Neural progenitor cell (in vitro differentiated cells): ENCODE measurements around the gene FBXO4. TPM values are rescaled to one million over a fixed set of nuclear protein-coding genes. Genes with fewer than 3 reads are reported as not detected.

Experiments
- DNase-seq: peaks from one replicate; pipeline ENCODE4 v3.0.0-alpha.2; 2016; ENCODE audit warnings: low spot score
- H2AFZ ChIP-seq: fragments of 200-600 bp; sonication (generic); replicated peaks from 2 replicates; pipeline ENCODE4 v1.6.1; 2016; ENCODE audit warnings: antibody characterized with exemption
- H3F3A ChIP-seq: fragments of 200-600 bp; sonication (generic); 2 replicates; pipeline ENCODE4 v1.6.1; 2016; ENCODE audit warnings: antibody characterized with exemption, low read depth
- H3K27ac ChIP-seq: fragments of 200-600 bp; sonication (generic); 2 replicates; pipeline ENCODE4 v1.5.1; 2016; ENCODE audit warnings: mild to moderate bottlenecking
- H3K27me3 ChIP-seq: fragments of 200-600 bp; sonication (generic); 2 replicates; pipeline ENCODE4 v1.6.1; 2016; ENCODE audit warnings: mild to moderate bottlenecking, moderate library complexity
- H3K36me3 ChIP-seq: fragments of 200-600 bp; sonication (generic); 2 replicates; pipeline ENCODE4 v1.5.1; 2016
- H3K4me1 ChIP-seq: fragments of 200-600 bp; sonication (generic); 2 replicates; pipeline ENCODE4 v1.6.1; 2016; ENCODE audit warnings: mixed run types
- H3K4me2 ChIP-seq: fragments of 200-600 bp; sonication (generic); 2 replicates; pipeline ENCODE4 v1.6.1; 2016
- H3K4me3 ChIP-seq: fragments of 200-600 bp; sonication (generic); 2 replicates; pipeline ENCODE4 v1.5.1; 2016
- H3K79me2 ChIP-seq: fragments of 200-600 bp; sonication (generic); 2 replicates; pipeline ENCODE4 v1.6.1; 2016; ENCODE audit warnings: low read depth
- H3K9ac ChIP-seq: fragments of 200-600 bp; sonication (generic); 2 replicates; pipeline ENCODE4 v1.6.1; 2016
- H3K9me3 ChIP-seq: fragments of 200-600 bp; sonication (generic); 2 replicates; pipeline ENCODE4 v1.5.1; 2016; ENCODE audit warnings: low read depth
- H4K20me1 ChIP-seq: fragments of 200-600 bp; sonication (generic); 2 replicates; pipeline ENCODE4 v1.6.1; 2016; ENCODE audit warnings: low read depth
- H3K27ac Mint-ChIP-seq: 3 replicates; pipeline ENCODE4 v1.8.0; 2021; ENCODE audit warnings: mixed read lengths
- H3K27me3 Mint-ChIP-seq: 2 replicates; pipeline ENCODE4 v1.8.0; 2022; ENCODE audit warnings: low read depth, mild to moderate bottlenecking, inconsistent platforms, moderate library complexity, mixed read lengths; ENCODE audit not compliant: insufficient read depth
- H3K36me3 Mint-ChIP-seq: 3 replicates; pipeline ENCODE4 v1.8.0; 2021; ENCODE audit warnings: mixed read lengths
- H3K4me1 Mint-ChIP-seq: 3 replicates; pipeline ENCODE4 v1.8.0; 2021; ENCODE audit warnings: mixed read lengths
- H3K4me3 Mint-ChIP-seq: 3 replicates; pipeline ENCODE4 v1.8.0; 2021; ENCODE audit warnings: mild to moderate bottlenecking, moderate library complexity, mixed read lengths
- H3K9me3 Mint-ChIP-seq: 3 replicates; pipeline ENCODE4 v1.8.0; 2020; ENCODE audit warnings: mixed read lengths
- CTCF ChIP-seq: fragments of 200-600 bp; sonication (generic); IDR thresholded peaks from 2 replicates; pipeline ENCODE4 v1.5.1; 2017; ENCODE audit warnings: antibody characterized with exemption, mild to moderate bottlenecking
- EZH2 ChIP-seq: fragments of 200-600 bp; sonication (generic); IDR thresholded peaks from 2 replicates; pipeline ENCODE4 v1.6.1; 2017; ENCODE audit warnings: antibody characterized with exemption, mild to moderate bottlenecking, moderate library complexity
- EZH2phosphoT487 ChIP-seq: fragments of 200-600 bp; sonication (generic); IDR thresholded peaks from 2 replicates; pipeline ENCODE4 v1.6.1; 2017; ENCODE audit warnings: antibody characterized with exemption
- total RNA-seq: library from RNA; depleted of rRNA; stranded (reverse); fragments of >200 nt; gene quantifications from 2 replicates; pipeline ENCODE4 v1.2.3, GENCODE V29; 2015; ENCODE audit warnings: low replicate concordance

Gene FBXO4
- total RNA-seq, 1 donor from 2014 or later = 15.5 TPM

- Histone ChIP-seq H3K27ac (no peak overlapping the region), H3K9me3 (no peaks in the 10 kb centered on the region), H3K4me1 (no peaks in the 10 kb centered on the region), H3K79me2 (no peaks in the 10 kb centered on the region), H3K36me3 (no peaks in the 10 kb centered on the region), H3K27me3 (no peaks in the 10 kb centered on the region), H3K9ac (no peak overlapping the region), H3K4me3 (no peak overlapping the region), H2AFZ (peak overlapping the region; percentile 21), H3K4me2 (no peak overlapping the region), H4K20me1 (no peaks in the 10 kb centered on the region), H3F3A (no peaks in the 10 kb centered on the region)
- DNase-seq = no peak
- TF ChIP-seq EZH2phosphoT487 = no peak
- TF ChIP-seq CTCF = no peak
- no peak for TF ChIP-seq EZH2
- Mint-ChIP-seq H3K4me1 (no peaks in the 10 kb centered on the region), H3K27ac (no peak overlapping the region), H3K36me3 (no peaks in the 10 kb centered on the region), H3K4me3 (no peak overlapping the region), H3K27me3 (peaks cover 2% of the 10 kb centered on the region), H3K9me3 (no peaks in the 10 kb centered on the region)
Observed at GRCh38 chr5:41896230-41896629, 28.9 kb upstream of the FBXO4 start.

- peak overlapping the region; percentile 38 for H3K27ac Mint-ChIP-seq
- peaks cover 37% of the 10 kb centered on the region for H3K79me2 ChIP-seq
- no peak for DNase-seq
- H3K4me1 ChIP-seq = peaks cover 7% of the 10 kb centered on the region
- no peaks in the 10 kb centered on the region for H4K20me1 ChIP-seq
- H3K4me3 ChIP-seq = peak overlapping the region; percentile 51
- no peaks in the 10 kb centered on the region for H3K9me3 Mint-ChIP-seq
- H3K4me2 ChIP-seq = peak overlapping the region; percentile 76
- TF ChIP-seq CTCF (no peak), EZH2 (no peak), EZH2phosphoT487 (no peak)
- no peaks in the 10 kb centered on the region for H3F3A ChIP-seq
- H3K27ac ChIP-seq = no peak overlapping the region
- H3K27me3 Mint-ChIP-seq = no peaks in the 10 kb centered on the region
- no peaks in the 10 kb centered on the region for H3K27me3 ChIP-seq
- peak overlapping the region; percentile 98 for H3K4me3 Mint-ChIP-seq
- H2AFZ ChIP-seq = peak overlapping the region; percentile 12
- H3K9ac ChIP-seq = no peak overlapping the region
- no peaks in the 10 kb centered on the region for H3K9me3 ChIP-seq
- peaks cover 7% of the 10 kb centered on the region for H3K36me3 Mint-ChIP-seq
- peaks cover 8% of the 10 kb centered on the region for H3K36me3 ChIP-seq
- H3K4me1 Mint-ChIP-seq = peaks cover 11% of the 10 kb centered on the region
Observed at GRCh38 chr5:41903382-41903891, 21.6 kb upstream of the FBXO4 start.

GRCh38 chr5:41903892-41904799 lies 20.9 kb upstream of the FBXO4 start, which contains the start of gene RIMOC1:
Gene RIMOC1 (plus strand): TSS chr5:41904344. CDS start chr5:41904368, 24 bp downstream.
- Histone ChIP-seq H3K4me2 (peak within 1 kb of the TSS; percentile 76), H3K27ac (peak within 1 kb of the TSS; percentile 63), H3K4me1 (peaks cover 7% of the 10 kb centered on the region), H3K9ac (peak within 1 kb of the TSS; percentile 94), H2AFZ (peak within 1 kb of the TSS; percentile 23), H4K20me1 (no peaks in the 10 kb centered on the region), H3K36me3 (peaks cover 8% of the 10 kb centered on the region), H3K9me3 (no peaks in the 10 kb centered on the region), H3K27me3 (no peaks in the 10 kb centered on the region), H3F3A (no peaks in the 10 kb centered on the region), H3K4me3 (peak within 1 kb of the TSS; percentile 66), H3K79me2 (peaks cover 37% of the 10 kb centered on the region)
- peak; percentile 99 for DNase-seq
- H3K27me3 Mint-ChIP-seq = no peaks in the 10 kb centered on the region
- peak within 1 kb of the TSS; percentile 98 for H3K4me3 Mint-ChIP-seq
- H3K9me3 Mint-ChIP-seq = no peaks in the 10 kb centered on the region
- no peak for TF ChIP-seq EZH2phosphoT487
- no peak for TF ChIP-seq CTCF
- TF ChIP-seq EZH2 = no peak
- peaks cover 7% of the 10 kb centered on the region for H3K36me3 Mint-ChIP-seq
- peak within 1 kb of the TSS; percentile 98 for H3K27ac Mint-ChIP-seq
- H3K4me1 Mint-ChIP-seq = peaks cover 11% of the 10 kb centered on the region
